HCT116 (cell line): ENCODE measurements around the gene TLCD2. TPM values are rescaled to one million over a fixed set of nuclear protein-coding genes. Genes with fewer than 3 reads are reported as not detected.

Source experiments
- ATAC-seq: fragments of 200-7000 bp; cut with Tn5 transposase; 2 replicates; pipeline ENCODE4 v1.9.1; 2020; ENCODE audit warnings: mild to moderate bottlenecking, moderate library complexity
- BruUV-seq: library from RNA; stranded (reverse); fragments of 400-500 nt; replicated peaks from 2 replicates; lab custom pipeline; 2021; lab: Mats Ljungman, UMichigan
- CTCF ChIA-PET: fragments of 300-600 bp; sonication (Branson Sonifier 250); formaldehyde crosslinking; loops from one replicate; lab custom pipeline; 2021; ENCODE audit warnings: antibody characterized with exemption; lab: Charles Lee
- POLR2A ChIA-PET: fragments of 300-600, 350-600 bp; sonication (Branson Sonifier 250); formaldehyde crosslinking; loops from one replicate; lab custom pipeline; 2021; ENCODE audit warnings: antibody characterized with exemption; lab: Charles Lee
- RAD21 ChIA-PET, 2 experiments: fragments of 300-600 bp; sonication (Branson Sonifier 250); formaldehyde crosslinking; loops; one replicate each; lab custom pipeline; 2023; ENCODE audit warnings: low total read pairs in 2 of 2; ENCODE audit not compliant: uncharacterized antibody in 2 of 2, unreplicated experiment in 2 of 2, low non-redundant PET in 1 of 2; lab: Charles Lee
- DNase-seq: peaks from one replicate; pipeline ENCODE4 v3.0.0-alpha.2; 2010; ENCODE audit warnings: low read depth, low spot score
- H2AFZ ChIP-seq: fragments of 200-600 bp; shearing (Covaris generic), sonication (generic); 2 replicates; pipeline ENCODE4 v1.6.1; 2017; ENCODE audit warnings: low read depth, mixed run types, mixed read lengths, antibody characterized with exemption, low read length; ENCODE audit not compliant: poor library complexity, severe bottlenecking
- H3K27ac ChIP-seq: 2 replicates; pipeline ENCODE4 v1.5.1; 2012; ENCODE audit warnings: low read depth, low read length
- H3K27me3 ChIP-seq: fragments of 200-600 bp; sonication (generic); 2 replicates; pipeline ENCODE4 v1.6.1; 2016; ENCODE audit warnings: mixed run types, low read length, mixed read lengths; ENCODE audit not compliant: insufficient read depth
- H3K36me3 ChIP-seq, 2 experiments: fragments of 200-500 bp in 1 of 2; fragments of 200-600 bp in 1 of 2; sonication (Bioruptor generic) in 1 of 2; sonication (generic) in 1 of 2; 2 replicates each; pipeline versions ENCODE4 v1.5.1 to v1.6.1; 2014 to 2016; ENCODE audit warnings: low read length in 2 of 2, inconsistent platforms in 1 of 2, mixed read lengths in 1 of 2, mixed run types in 1 of 2; ENCODE audit not compliant: insufficient read depth in 2 of 2, control insufficient read depth in 1 of 2
- H3K4me1 ChIP-seq, 2 experiments: fragments of 200-600 bp in 1 of 2; sonication (generic) in 1 of 2; 2 replicates each; pipeline versions ENCODE4 v1.5.1 to v1.6.1; 2012 to 2017; ENCODE audit warnings: low read length in 2 of 2, inconsistent platforms in 1 of 2, mild to moderate bottlenecking in 1 of 2, mixed read lengths in 1 of 2, mixed run types in 1 of 2, moderate library complexity in 1 of 2; ENCODE audit not compliant: insufficient read depth in 2 of 2, control insufficient read depth in 1 of 2
- H3K4me2 ChIP-seq: fragments of 200-600 bp; sonication (generic); 2 replicates; pipeline ENCODE4 v1.6.1; 2017; ENCODE audit warnings: mixed run types, low read length, mixed read lengths
- H3K4me3 ChIP-seq, 2 experiments: fragments of 200-600 bp in 1 of 2; sonication (generic) in 1 of 2; replicated peaks in 1 of 2; 2 replicates each; pipeline ENCODE4 v1.5.1; 2011 to 2016; ENCODE audit warnings: low read length in 2 of 2, control low read depth in 1 of 2, low read depth in 1 of 2, mild to moderate bottlenecking in 1 of 2, mixed read lengths in 1 of 2, mixed run types in 1 of 2
- H3K79me2 ChIP-seq: fragments of 200-600 bp; sonication (generic); 2 replicates; pipeline ENCODE4 v1.6.1; 2017; ENCODE audit warnings: mild to moderate bottlenecking, mixed run types, low read length, moderate library complexity, mixed read lengths; ENCODE audit not compliant: insufficient read depth
- H3K9ac ChIP-seq: fragments of 200-600 bp; sonication (generic); 2 replicates; pipeline ENCODE4 v1.6.1; 2016; ENCODE audit warnings: low read length, mixed read lengths
- H3K9me2 ChIP-seq: fragments of 200-600 bp; sonication (generic), shearing (Covaris generic); 2 replicates; pipeline ENCODE4 v1.6.1; 2017; ENCODE audit warnings: mixed run types, mild to moderate bottlenecking, moderate library complexity; ENCODE audit not compliant: insufficient read depth
- H3K9me3 ChIP-seq, 2 experiments: fragments of 200-500 bp in 1 of 2; fragments of 200-600 bp in 1 of 2; sonication (Bioruptor generic) in 1 of 2; sonication (generic) in 1 of 2; 2 replicates each; pipeline ENCODE4 v1.6.1; 2014 to 2017; ENCODE audit warnings: low read length in 2 of 2, mixed read lengths in 2 of 2, inconsistent platforms in 1 of 2, low read depth in 1 of 2, mild to moderate bottlenecking in 1 of 2, mixed run types in 1 of 2, moderate library complexity in 1 of 2; ENCODE audit not compliant: control insufficient read depth in 1 of 2, insufficient read depth in 1 of 2
- H4K20me1 ChIP-seq: fragments of 200-600 bp; sonication (generic), shearing (Covaris generic); 2 replicates; pipeline ENCODE4 v1.6.1; 2017; ENCODE audit warnings: mixed run types, mild to moderate bottlenecking, moderate library complexity; ENCODE audit not compliant: insufficient read depth
- CBX3 ChIP-seq: IDR thresholded peaks from 2 replicates; pipeline ENCODE4 v1.6.1; 2012; ENCODE audit warnings: low read depth
- EGR1 ChIP-seq: IDR thresholded peaks from 2 replicates; pipeline ENCODE4 v1.6.1; 2012; ENCODE audit warnings: low read depth
- FOSL1 ChIP-seq: IDR thresholded peaks from 2 replicates; pipeline ENCODE4 v1.6.1; 2012; ENCODE audit warnings: low read depth
- JUND ChIP-seq: IDR thresholded peaks from 2 replicates; pipeline ENCODE4 v1.6.1; 2012
- MAX ChIP-seq: IDR thresholded peaks from 2 replicates; pipeline ENCODE4 v1.6.1; 2012
- RAD21 ChIP-seq: IDR thresholded peaks from 2 replicates; pipeline ENCODE4 v1.6.1; 2012; ENCODE audit warnings: low read depth, mild to moderate bottlenecking
- SIN3A ChIP-seq: IDR thresholded peaks from 2 replicates; pipeline ENCODE4 v1.6.1; 2012; ENCODE audit warnings: low read depth
- SP1 ChIP-seq: IDR thresholded peaks from 2 replicates; pipeline ENCODE4 v1.6.1; 2012; ENCODE audit warnings: low read depth
- TCF7L2 ChIP-seq: IDR thresholded peaks from 2 replicates; pipeline ENCODE4 v1.7.0; 2011; ENCODE audit warnings: borderline replicate concordance, inconsistent platforms; ENCODE audit not compliant: insufficient read depth, insufficient read length; ENCODE audit errors: extremely low read depth
- ZNF274 ChIP-seq: fragments of 200-500 bp; sonication (Bioruptor generic); IDR thresholded peaks from 2 replicates; pipeline ENCODE4 v1.6.1; 2014; ENCODE audit warnings: mild to moderate bottlenecking, low read depth, low read length, inconsistent platforms
- intact Hi-C: fragments of 100-400 bp; cut with micrococcal nuclease; formaldehyde crosslinking; loops from 2 replicates; pipeline ENCODE4 v1.10.0; 2022
- total RNA-seq: library from RNA; stranded (reverse); gene quantifications from one replicate; pipeline ENCODE4 v1.2.1, GENCODE V29; 2021; ENCODE audit not compliant: unreplicated experiment

TLCD2 gene
- total RNA-seq, 1 experiment from 2014 or later = 1.8 TPM

GRCh38 chr17:1714427-1714979 lies 4.3 kb upstream of the TLCD2 start:
- Histone ChIP-seq H3K4me2 (peak overlapping the region; percentile 86), H3K79me2 (peaks cover 33% of the 10 kb centered on the region; the same call in 1 of the 2 replicates), H3K36me3 (peaks cover 0 to 20% of the 10 kb centered on the region in 2 experiments; a peak in 1 of 4 replicates), H3K9ac (peak overlapping the region; percentile 86), H3K4me1 (peaks cover 30 to 70% of the 10 kb centered on the region in 2 experiments), H3K27me3 (no peaks in the 10 kb centered on the region), H3K4me3 (peak overlapping the region; percentile 76 to 85), H3K9me2 (no peaks in the 10 kb centered on the region), H4K20me1 (no peaks in the 10 kb centered on the region), H3K27ac (peak overlapping the region; percentile 91), H2AFZ (no peak overlapping the region), H3K9me3 (no peaks in the 10 kb centered on the region)
- DNase-seq (peak; percentile 74), ATAC-seq (peak; percentile 28)
- CTCF ChIA-PET = interaction anchor here (1.0 to 2.1 kb wide), 6 partner anchors 66 to 311 kb away, joined by 3 to 12 read pairs (median 4); partner anchors contain the start of gene RTN4RL1
- RAD21 ChIA-PET = interaction anchor here (1.2 to 1.3 kb wide), 2 partner anchors 65 to 69 kb away, joined by 3 to 4 read pairs; no protein-coding TSS in a partner anchor
- intact Hi-C loops = loop anchor here (10.0 kb wide), 1 partner anchor 690 kb away; the partner anchor contains the start of gene MNT
- no TSS peak for BruUV-seq
- no peak; the same call in 1 of the 2 replicates for TF ChIP-seq SIN3A
- no peak for TF ChIP-seq ZNF274
- TF ChIP-seq JUND = 0 out of 2 replicates have a peak, but pooled peaks have one; percentile 20
- TF ChIP-seq TCF7L2 = peak; percentile 34
- peak; percentile 77; the same call in 1 of the 2 replicates for TF ChIP-seq MAX
- peak; percentile 73 for TF ChIP-seq EGR1
- no peak for TF ChIP-seq RAD21
- TF ChIP-seq FOSL1 = 0 out of 2 replicates have a peak, but pooled peaks have one; percentile 25
- peak; percentile 48 for TF ChIP-seq SP1
- no peak for TF ChIP-seq CBX3
- POLR2A ChIA-PET = interaction anchor here (0.8 to 1.6 kb wide), 4 partner anchors 10 to 65 kb away, joined by 4 to 6 read pairs (median 6); partner anchors contain the start of genes PRPF8 and RILP
